OCI-LY7 (cell line): Measurements from ENCODE around the gene HRAS.

ENCODE experiments used
- CTCF ChIP-seq: fragments of 200-600 bp; sonication (generic); conservative IDR thresholded peaks from 2 replicates; pipeline ENCODE4 v1.5.1; 2014; ENCODE audit warnings: mild to moderate bottlenecking, antibody characterized with exemption, low read length, moderate library complexity, mixed read lengths
- EZH2phosphoT487 ChIP-seq: fragments of 200-600 bp; sonication (generic); IDR thresholded peaks from 2 replicates; pipeline ENCODE4 v1.6.1; 2018; ENCODE audit warnings: low read depth, borderline replicate concordance, mild to moderate bottlenecking, mixed run types, antibody characterized with exemption, low read length, moderate library complexity, mixed read lengths

- TF ChIP-seq CTCF (no peak), EZH2phosphoT487 (no peak)
Measured at GRCh38 chr11:567629-568292, 32.4 kb upstream of the HRAS start.
